Erythroblast (primary cell): ENCODE results near the gene CTNNA1.

Experiments used
- GATA1 ChIP-seq: IDR thresholded peaks from 2 replicates; pipeline ENCODE4 v1.6.1; 2011; ENCODE audit warnings: low read depth, mild to moderate bottlenecking, control low read depth, low read length, moderate library complexity
- POLR2A ChIP-seq: IDR thresholded peaks from 2 replicates; pipeline ENCODE4 v1.6.1; 2011; ENCODE audit warnings: mild to moderate bottlenecking, low read length

GRCh38 chr5:138937392-138938387 is 184.5 kb downstream of the CTNNA1 start:
- TF ChIP-seq POLR2A (no peak), GATA1 (no peak)
